Activated CD8-positive, alpha-beta T cell treated with anti-CD3 and anti-CD28 coated beads for 36 hours (primary cell): ENCODE measurements around the gene SDK2. TPM values are rescaled to one million over a fixed set of nuclear protein-coding genes. Genes with fewer than 3 reads are reported as not detected.

Source experiments
- ATAC-seq: fragments of 200-7000 bp; cut with Tn5 transposase; one replicate; pipeline ENCODE4 v1.10.0; 2021; ENCODE audit warnings: mild to moderate bottlenecking, moderate library complexity
- CTCF ChIA-PET: fragments of 350-600 bp; sonication (Branson Sonifier 250); formaldehyde crosslinking; loops from one replicate; lab custom pipeline; 2021; ENCODE audit warnings: antibody characterized with exemption; lab: Charles Lee
- POLR2A ChIA-PET: fragments of 350-600 bp; sonication (Branson Sonifier 250); formaldehyde crosslinking; loops from one replicate; lab custom pipeline; 2021; ENCODE audit warnings: antibody characterized with exemption; lab: Charles Lee
- DNase-seq: peaks from one replicate; pipeline ENCODE4 v3.0.0-alpha.2; 2020
- H3K27ac Mint-ChIP-seq: one replicate; pipeline ENCODE4 v1.8.0; 2021; ENCODE audit warnings: mild to moderate bottlenecking, mixed read lengths
- H3K27me3 Mint-ChIP-seq: one replicate; pipeline ENCODE4 v1.8.0; 2021; ENCODE audit warnings: mixed read lengths
- H3K36me3 Mint-ChIP-seq: one replicate; pipeline ENCODE4 v1.8.0; 2021; ENCODE audit warnings: low read depth, mixed read lengths
- H3K4me1 Mint-ChIP-seq: one replicate; pipeline ENCODE4 v1.8.0; 2021; ENCODE audit warnings: low read depth, mixed read lengths
- H3K4me3 Mint-ChIP-seq: one replicate; pipeline ENCODE4 v1.8.0; 2021; ENCODE audit warnings: mild to moderate bottlenecking, moderate library complexity, mixed read lengths
- H3K9me3 Mint-ChIP-seq: one replicate; pipeline ENCODE4 v1.8.0; 2021; ENCODE audit warnings: mixed read lengths
- intact Hi-C: fragments of 100-400 bp; cut with micrococcal nuclease; formaldehyde crosslinking; loops from one replicate; pipeline ENCODE4 v1.10.0; 2022
- total RNA-seq, 2 experiments: library from RNA; stranded (reverse); gene quantifications; one replicate each; pipeline ENCODE4 v1.2.3, GENCODE V29; 2021
- TF ChIP-seq, protein P1 (sequence below): fragments of 200-600 bp; IDR thresholded peaks from one replicate; pipeline ENCODE4 v1.8.0; 2022; ENCODE audit warnings: antibody characterized with exemption, mild to moderate bottlenecking

SDK2 gene
- total RNA-seq, 2 experiments from 2014 or later = 3.2 to 3.3 TPM

GRCh38 chr17:73653810-73654209 lies 9.6 kb upstream of the SDK2 start:
- intact Hi-C loops = loop anchor here (5.0 kb wide), 1 partner anchor 58 kb away; no protein-coding TSS in a partner anchor
- Mint-ChIP-seq H3K4me3 (no peak overlapping the region), H3K36me3 (peaks cover 6% of the 10 kb centered on the region), H3K27me3 (no peaks in the 10 kb centered on the region), H3K4me1 (no peaks in the 10 kb centered on the region), H3K27ac (no peak overlapping the region), H3K9me3 (peaks cover 18% of the 10 kb centered on the region)
- ChIA-PET POLR2A (no interaction called here), CTCF (no interaction called here)
- no peak for DNase-seq
- no peak for ATAC-seq
- TF ChIP-seq, protein P1, sequence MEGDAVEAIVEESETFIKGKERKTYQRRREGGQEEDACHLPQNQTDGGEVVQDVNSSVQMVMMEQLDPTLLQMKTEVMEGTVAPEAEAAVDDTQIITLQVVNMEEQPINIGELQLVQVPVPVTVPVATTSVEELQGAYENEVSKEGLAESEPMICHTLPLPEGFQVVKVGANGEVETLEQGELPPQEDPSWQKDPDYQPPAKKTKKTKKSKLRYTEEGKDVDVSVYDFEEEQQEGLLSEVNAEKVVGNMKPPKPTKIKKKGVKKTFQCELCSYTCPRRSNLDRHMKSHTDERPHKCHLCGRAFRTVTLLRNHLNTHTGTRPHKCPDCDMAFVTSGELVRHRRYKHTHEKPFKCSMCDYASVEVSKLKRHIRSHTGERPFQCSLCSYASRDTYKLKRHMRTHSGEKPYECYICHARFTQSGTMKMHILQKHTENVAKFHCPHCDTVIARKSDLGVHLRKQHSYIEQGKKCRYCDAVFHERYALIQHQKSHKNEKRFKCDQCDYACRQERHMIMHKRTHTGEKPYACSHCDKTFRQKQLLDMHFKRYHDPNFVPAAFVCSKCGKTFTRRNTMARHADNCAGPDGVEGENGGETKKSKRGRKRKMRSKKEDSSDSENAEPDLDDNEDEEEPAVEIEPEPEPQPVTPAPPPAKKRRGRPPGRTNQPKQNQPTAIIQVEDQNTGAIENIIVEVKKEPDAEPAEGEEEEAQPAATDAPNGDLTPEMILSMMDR = no peak

DNA sequence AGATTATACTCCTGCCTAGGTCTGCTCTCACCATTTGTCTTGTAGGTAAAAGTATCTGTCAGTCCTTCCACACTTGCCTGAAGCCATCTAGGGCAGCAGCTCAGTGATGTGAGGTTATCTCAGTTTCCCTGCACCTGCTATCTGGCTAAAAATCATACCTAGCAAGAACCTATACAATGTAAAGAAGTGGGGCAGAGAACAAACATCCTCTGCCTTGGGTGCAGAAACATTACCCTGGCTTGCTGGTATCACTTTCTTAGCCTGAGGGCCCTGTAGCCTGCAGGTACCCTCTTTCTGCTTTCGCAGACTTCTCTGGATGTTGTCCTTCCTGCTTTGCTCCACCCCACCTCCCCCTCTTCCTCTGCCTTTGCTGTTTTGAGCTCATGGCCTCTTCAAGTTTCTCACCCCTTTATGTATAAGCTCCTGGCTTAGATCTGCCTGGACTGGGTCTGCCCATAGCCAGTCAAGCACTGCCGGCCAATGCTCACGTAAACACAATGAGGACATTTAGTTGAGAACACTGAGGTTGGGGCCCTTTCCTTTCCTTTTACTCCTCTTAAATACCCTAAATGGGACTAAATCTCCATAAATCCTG lies 8.7 kb upstream of the SDK2 start:
- H3K4me3 Mint-ChIP-seq = no peak overlapping the region
- ChIA-PET POLR2A (no interaction called here), CTCF (no interaction called here)
- DNase-seq (no peak), ATAC-seq (no peak)
- H3K4me1 Mint-ChIP-seq = no peaks in the 10 kb centered on the region
- no peak overlapping the region for H3K27ac Mint-ChIP-seq
- H3K9me3 Mint-ChIP-seq = peaks cover 18% of the 10 kb centered on the region
- H3K27me3 Mint-ChIP-seq = no peaks in the 10 kb centered on the region
- H3K36me3 Mint-ChIP-seq = peaks cover 6% of the 10 kb centered on the region
- intact Hi-C loops = loop anchor here (5.0 kb wide), 1 partner anchor 59 kb away; no protein-coding TSS in a partner anchor
- TF ChIP-seq, protein P1 = no peak

GRCh38 chr17:73650617-73651200 lies 6.5 kb upstream of the SDK2 start:
- intact Hi-C loops = loop anchor here (5.0 kb wide), 1 partner anchor 62 kb away; no protein-coding TSS in a partner anchor
- Mint-ChIP-seq H3K27me3 (no peaks in the 10 kb centered on the region), H3K4me3 (no peak overlapping the region), H3K9me3 (peaks cover 18% of the 10 kb centered on the region), H3K27ac (no peak overlapping the region), H3K36me3 (peaks cover 6% of the 10 kb centered on the region), H3K4me1 (peaks cover 2% of the 10 kb centered on the region)
- ChIA-PET CTCF (interaction anchor here (2.1 kb wide), 1 partner anchor 58 kb away, joined by 4 read pairs; no protein-coding TSS in a partner anchor), POLR2A (no interaction called here)
- ATAC-seq (no peak), DNase-seq (no peak)
- TF ChIP-seq, protein P1 = no peak

- peak; percentile 60 for ATAC-seq
- Mint-ChIP-seq H3K4me1 (peaks cover 2% of the 10 kb centered on the region), H3K27ac (no peak overlapping the region), H3K9me3 (peaks cover 18% of the 10 kb centered on the region), H3K4me3 (no peak overlapping the region), H3K36me3 (peaks cover 6% of the 10 kb centered on the region), H3K27me3 (no peaks in the 10 kb centered on the region)
- CTCF ChIA-PET = no interaction called here
- DNase-seq = peak; percentile 41
- POLR2A ChIA-PET = no interaction called here
- intact Hi-C loops = loop anchor here (5.0 kb wide), 1 partner anchor 62 kb away; no protein-coding TSS in a partner anchor
- TF ChIP-seq, protein P1 = no peak
Measured at GRCh38 chr17:73650140-73650539, 5.9 kb upstream of the SDK2 start.

DNA sequence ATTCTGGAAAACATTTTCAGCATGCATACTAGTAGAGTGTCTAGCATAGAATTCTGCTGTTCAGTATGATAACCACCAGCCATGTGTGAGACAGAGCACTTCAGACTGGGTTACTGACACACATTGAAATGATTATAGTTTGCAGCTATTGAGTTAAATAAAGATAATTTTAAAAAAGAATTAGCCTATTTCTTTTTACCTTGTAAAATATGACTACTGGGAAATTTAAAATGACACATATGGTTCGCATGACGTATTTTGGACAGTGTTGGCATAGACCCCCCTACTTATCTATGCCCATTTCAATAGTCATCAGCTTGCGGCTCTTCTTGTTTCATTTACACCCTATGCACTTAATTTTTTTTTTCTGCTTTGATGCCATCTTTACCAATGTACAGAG lies 4.7 kb upstream of the SDK2 start:
- no peak for ATAC-seq
- CTCF ChIA-PET = interaction anchor here (1.0 kb wide), 1 partner anchor 61 kb away, joined by 4 read pairs; no protein-coding TSS in a partner anchor
- Mint-ChIP-seq H3K27ac (no peak overlapping the region), H3K27me3 (peaks cover 1% of the 10 kb centered on the region), H3K9me3 (peaks cover 7% of the 10 kb centered on the region), H3K4me1 (peaks cover 4% of the 10 kb centered on the region), H3K36me3 (no peaks in the 10 kb centered on the region), H3K4me3 (no peak overlapping the region)
- POLR2A ChIA-PET = no interaction called here
- DNase-seq = no peak
- intact Hi-C loops = loop anchor here (10.0 kb wide), 1 partner anchor 306 kb away; no protein-coding TSS in a partner anchor
- TF ChIP-seq, protein P1 = no peak
